ENCODE results near the gene ARHGAP6. TPM values are rescaled to one million over a fixed set of nuclear protein-coding genes. Genes with fewer than 3 reads are reported as not detected.
A peak's percentile ranks its signal among the peaks of the same experiment; 100 is the strongest.

ARHGAP6 gene
- polyA plus RNA-seq, 3 donors, result 0.31 to 1.1 (median 0.40) TPM

- Histone ChIP-seq H3K36me3 (replicated peaks in 1 of 2; ENCODE audit: control insufficient read depth in 1 of 2, insufficient read depth in 2 of 2, low read length in 2 of 2) (no peaks in the 10 kb centered on the region), H4K20me1 (ENCODE audit: insufficient read depth, low read length) (no peaks in the 10 kb centered on the region), H3K9me3 (replicated peaks in 1 of 2; ENCODE audit: control insufficient read depth in 1 of 2, insufficient read depth in 1 of 2, low read length in 2 of 2) (no peaks in the 10 kb centered on the region), H3K4me1 (ENCODE audit: control insufficient read depth in 1 of 2, insufficient read depth in 2 of 2, low read length in 2 of 2) (no peaks in the 10 kb centered on the region), H3K4me3 (replicated peaks in 1 of 3; ENCODE audit: low read depth in 2 of 3, low read length in 3 of 3) (no peak overlapping the region), H2AFZ (ENCODE audit: insufficient read depth, low read depth, low read length, poor library complexity, severe bottlenecking) (no peak overlapping the region), H3K79me2 (ENCODE audit: insufficient read depth, low read length) (no peaks in the 10 kb centered on the region), H3K4me2 (replicated peaks; ENCODE audit: extremely low read depth, low read length, poor library complexity, severe bottlenecking) (no peak overlapping the region), H3K27ac (ENCODE audit: low read depth in 1 of 2, low read length in 2 of 2) (no peak overlapping the region), H3K27me3 (ENCODE audit: control insufficient read depth in 2 of 2, insufficient read depth in 2 of 2, low read length in 2 of 2) (no peaks in the 10 kb centered on the region), H3K9ac (ENCODE audit: insufficient read depth, low read length, poor library complexity, severe bottlenecking) (no peak overlapping the region)
- WGBS (ENCODE audit: insufficient coverage), result 100% methylated on average over 3 of the region's 10 CpGs
- intact Hi-C loops (cut with micrococcal nuclease), result no loop called here
- DNase-seq, result no peak
- H3K4me1 Mint-ChIP-seq, result peaks cover 4% of the 10 kb centered on the region
- H3K27ac Mint-ChIP-seq, result no peak overlapping the region
- peaks cover 0 to 5% (median 2%) of the 10 kb centered on the region in 7 donors for H3K9me3 Mint-ChIP-seq
- no peaks in the 10 kb centered on the region for H3K36me3 Mint-ChIP-seq
- H3K4me3 Mint-ChIP-seq, result no peak overlapping the region
- H3K27me3 Mint-ChIP-seq (ENCODE audit: low read depth in 3 of 3), result no peaks in the 10 kb centered on the region
- no peak for TF ChIP-seq CTCF (IDR thresholded peaks at IDR 0.05)
Observed at GRCh38 chrX:11100281-11101035, 565.3 kb downstream of the ARHGAP6 start.

- no peaks in the 10 kb centered on the region for H3K27me3 Mint-ChIP-seq (ENCODE audit: low read depth in 3 of 3)
- Histone ChIP-seq H3K36me3 (replicated peaks in 1 of 2; ENCODE audit: control insufficient read depth in 1 of 2, insufficient read depth in 2 of 2, low read length in 2 of 2) (no peaks in the 10 kb centered on the region), H3K4me1 (ENCODE audit: control insufficient read depth in 1 of 2, insufficient read depth in 2 of 2, low read length in 2 of 2) (no peaks in the 10 kb centered on the region), H3K9ac (ENCODE audit: insufficient read depth, low read length, poor library complexity, severe bottlenecking) (no peak overlapping the region), H4K20me1 (ENCODE audit: insufficient read depth, low read length) (no peaks in the 10 kb centered on the region), H3K9me3 (replicated peaks in 1 of 2; ENCODE audit: control insufficient read depth in 1 of 2, insufficient read depth in 1 of 2, low read length in 2 of 2) (no peaks in the 10 kb centered on the region), H3K79me2 (ENCODE audit: insufficient read depth, low read length) (no peaks in the 10 kb centered on the region), H3K27me3 (ENCODE audit: control insufficient read depth in 2 of 2, insufficient read depth in 2 of 2, low read length in 2 of 2) (no peaks in the 10 kb centered on the region), H3K4me2 (replicated peaks; ENCODE audit: extremely low read depth, low read length, poor library complexity, severe bottlenecking) (no peak overlapping the region), H2AFZ (ENCODE audit: insufficient read depth, low read depth, low read length, poor library complexity, severe bottlenecking) (no peak overlapping the region), H3K27ac (ENCODE audit: low read depth in 1 of 2, low read length in 2 of 2) (no peak overlapping the region), H3K4me3 (replicated peaks in 1 of 3; ENCODE audit: low read depth in 2 of 3, low read length in 3 of 3) (no peak overlapping the region)
- no peaks in the 10 kb centered on the region for H3K36me3 Mint-ChIP-seq
- H3K4me1 Mint-ChIP-seq, result peaks cover 4% of the 10 kb centered on the region
- H3K27ac Mint-ChIP-seq, result peak overlapping the region in 1 of 7 donors; percentile 30
- no peak for DNase-seq
- peaks cover 0 to 5% (median 2%) of the 10 kb centered on the region in 7 donors for H3K9me3 Mint-ChIP-seq
- intact Hi-C loops (cut with micrococcal nuclease), result no loop called here
- no peak overlapping the region for H3K4me3 Mint-ChIP-seq
- TF ChIP-seq CTCF (IDR thresholded peaks at IDR 0.05), result no peak
Observed at GRCh38 chrX:11099465-11099864, 566.3 kb downstream of the ARHGAP6 start.
